Measurements from ENCODE around the gene COX20. TPM values are rescaled to one million over a fixed set of nuclear protein-coding genes. Genes with fewer than 3 reads are reported as not detected.

Gene COX20
- total and polyA plus RNA-seq, 2 donors (not counting 3 experiments of a cell fraction or from before 2014, with no cell fraction given), result 17.1 to 30.2 TPM

DNA sequence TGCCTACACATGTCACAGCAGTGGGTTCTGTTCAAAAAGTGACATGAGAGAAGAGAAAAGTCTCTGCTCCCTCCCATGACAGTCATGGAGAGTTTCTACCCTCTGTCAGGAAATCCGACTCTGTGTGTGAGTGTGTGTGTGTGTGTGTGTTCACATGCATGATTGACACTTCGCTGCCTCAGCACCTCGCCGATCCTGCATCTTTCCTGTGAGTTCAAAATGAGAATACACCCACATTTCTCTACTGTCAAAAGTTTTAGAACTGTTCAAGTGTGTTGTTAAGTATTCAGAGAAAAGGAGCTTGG is 46.2 kb upstream of the COX20 start:
- H3K4me2 ChIP-seq (ENCODE audit: insufficient read depth, low read length), result no peak overlapping the region
- H3K36me3 ChIP-seq (ENCODE audit: control insufficient read depth in 2 of 2, extremely low read depth in 1 of 2, insufficient read depth in 2 of 2, low read length in 2 of 2), result no peaks in the 10 kb centered on the region
- H3K27ac ChIP-seq (ENCODE audit: insufficient read depth, low read depth, low read length), result no peak overlapping the region
- no peak for DNase-seq (ENCODE audit: low read depth, low spot score)
- BruUV-seq (replicated peaks), result no TSS peak
- H3K9me3 ChIP-seq (replicated peaks; ENCODE audit: control insufficient read depth, insufficient read depth, low read length), result no peaks in the 10 kb centered on the region
- CTCF ChIA-PET, result interaction anchor here (0.5 to 2.5 kb wide), 4 partner anchors 13 to 186 kb away, joined by 3 to 13 read pairs (median 4); no protein-coding TSS in a partner anchor
- POLR2A ChIA-PET, result no interaction called here
- no peaks in the 10 kb centered on the region for H3K9me1 ChIP-seq (replicated peaks; ENCODE audit: control insufficient read depth, extremely low read depth, insufficient read depth, low read length)
- no peaks in the 10 kb centered on the region for H3K4me1 ChIP-seq (ENCODE audit: control insufficient read depth, extremely low read depth, insufficient read depth, low read length)
- H3K4me3 ChIP-seq (replicated peaks in 1 of 3; ENCODE audit: insufficient read depth in 1 of 3, low read depth in 1 of 3, low read length in 3 of 3), result no peak overlapping the region
- intact Hi-C loops (cut with micrococcal nuclease), result no loop called here
- dilution Hi-C loops (cut with MboI; ENCODE audit: extremely low pct_ligation_motif_present, low sequenced_read_pairs), result no loop called here
- peaks cover 0 to 2% of the 10 kb centered on the region in 2 experiments for H3K27me3 ChIP-seq (ENCODE audit: control insufficient read depth in 2 of 2, insufficient read depth in 2 of 2, low read length in 2 of 2)
- no peak overlapping the region for H3K9ac ChIP-seq (replicated peaks; ENCODE audit: extremely low read depth, insufficient read depth, low read length)
- FAIRE-seq, result no peak
- no peaks in the 10 kb centered on the region for H3K79me2 ChIP-seq (ENCODE audit: control insufficient read depth, insufficient read depth, low read length)
- no peak for TF ChIP-seq FOS (IDR thresholded peaks at IDR 0.05; ENCODE audit: borderline replicate concordance, insufficient read depth, low read length)
- no peak for TF ChIP-seq POLR2AphosphoS5 (IDR thresholded peaks at IDR 0.05; ENCODE audit: insufficient read depth, low read depth, low read length)
- TF ChIP-seq, protein P1, sequence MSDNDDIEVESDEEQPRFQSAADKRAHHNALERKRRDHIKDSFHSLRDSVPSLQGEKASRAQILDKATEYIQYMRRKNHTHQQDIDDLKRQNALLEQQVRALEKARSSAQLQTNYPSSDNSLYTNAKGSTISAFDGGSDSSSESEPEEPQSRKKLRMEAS (IDR thresholded peaks at IDR 0.05; ENCODE audit: insufficient read depth, insufficient read length), result no peak
- TF ChIP-seq POLR2A (IDR thresholded peaks at IDR 0.05; ENCODE audit: low read depth, low read length), result no peak
- H4K20me1 ChIP-seq (replicated peaks; ENCODE audit: control insufficient read depth, extremely low read depth, insufficient read depth, low read length), result no peaks in the 10 kb centered on the region
- H2AFZ ChIP-seq (ENCODE audit: low read depth, low read length), result no peak overlapping the region

DNA sequence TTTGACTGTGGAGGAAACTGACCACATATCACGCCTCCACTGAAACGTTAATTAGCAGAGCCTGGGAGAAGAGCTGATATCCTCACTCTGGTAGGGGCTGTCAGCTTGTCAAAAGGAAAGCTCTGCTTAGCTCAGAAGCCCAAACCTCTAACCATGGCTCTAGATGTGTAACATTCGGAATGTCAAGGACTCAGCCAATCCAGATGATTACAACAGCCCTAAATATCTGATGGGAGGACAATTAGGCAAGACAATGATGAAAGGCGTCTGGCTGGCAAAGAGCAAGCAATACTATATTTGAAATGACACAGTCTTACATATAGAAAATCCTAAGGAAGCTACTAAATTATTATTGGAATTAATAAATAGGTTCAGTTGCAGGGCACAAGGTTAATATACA is 45.7 kb upstream of the COX20 start:
- Histone ChIP-seq H4K20me1 (replicated peaks; ENCODE audit: control insufficient read depth, extremely low read depth, insufficient read depth, low read length) (no peaks in the 10 kb centered on the region), H3K4me1 (ENCODE audit: control insufficient read depth, extremely low read depth, insufficient read depth, low read length) (no peaks in the 10 kb centered on the region), H3K27ac (ENCODE audit: insufficient read depth, low read depth, low read length) (no peak overlapping the region), H3K27me3 (ENCODE audit: control insufficient read depth in 2 of 2, insufficient read depth in 2 of 2, low read length in 2 of 2) (peaks cover 0 to 2% of the 10 kb centered on the region in 2 experiments), H3K9me3 (replicated peaks; ENCODE audit: control insufficient read depth, insufficient read depth, low read length) (no peaks in the 10 kb centered on the region), H3K79me2 (ENCODE audit: control insufficient read depth, insufficient read depth, low read length) (no peaks in the 10 kb centered on the region), H3K9ac (replicated peaks; ENCODE audit: extremely low read depth, insufficient read depth, low read length) (no peak overlapping the region), H2AFZ (ENCODE audit: low read depth, low read length) (no peak overlapping the region), H3K9me1 (replicated peaks; ENCODE audit: control insufficient read depth, extremely low read depth, insufficient read depth, low read length) (no peaks in the 10 kb centered on the region), H3K4me2 (ENCODE audit: insufficient read depth, low read length) (no peak overlapping the region), H3K4me3 (replicated peaks in 1 of 3; ENCODE audit: insufficient read depth in 1 of 3, low read depth in 1 of 3, low read length in 3 of 3) (no peak overlapping the region), H3K36me3 (ENCODE audit: control insufficient read depth in 2 of 2, extremely low read depth in 1 of 2, insufficient read depth in 2 of 2, low read length in 2 of 2) (no peaks in the 10 kb centered on the region)
- FAIRE-seq, result no peak
- TF ChIP-seq, protein P2, sequence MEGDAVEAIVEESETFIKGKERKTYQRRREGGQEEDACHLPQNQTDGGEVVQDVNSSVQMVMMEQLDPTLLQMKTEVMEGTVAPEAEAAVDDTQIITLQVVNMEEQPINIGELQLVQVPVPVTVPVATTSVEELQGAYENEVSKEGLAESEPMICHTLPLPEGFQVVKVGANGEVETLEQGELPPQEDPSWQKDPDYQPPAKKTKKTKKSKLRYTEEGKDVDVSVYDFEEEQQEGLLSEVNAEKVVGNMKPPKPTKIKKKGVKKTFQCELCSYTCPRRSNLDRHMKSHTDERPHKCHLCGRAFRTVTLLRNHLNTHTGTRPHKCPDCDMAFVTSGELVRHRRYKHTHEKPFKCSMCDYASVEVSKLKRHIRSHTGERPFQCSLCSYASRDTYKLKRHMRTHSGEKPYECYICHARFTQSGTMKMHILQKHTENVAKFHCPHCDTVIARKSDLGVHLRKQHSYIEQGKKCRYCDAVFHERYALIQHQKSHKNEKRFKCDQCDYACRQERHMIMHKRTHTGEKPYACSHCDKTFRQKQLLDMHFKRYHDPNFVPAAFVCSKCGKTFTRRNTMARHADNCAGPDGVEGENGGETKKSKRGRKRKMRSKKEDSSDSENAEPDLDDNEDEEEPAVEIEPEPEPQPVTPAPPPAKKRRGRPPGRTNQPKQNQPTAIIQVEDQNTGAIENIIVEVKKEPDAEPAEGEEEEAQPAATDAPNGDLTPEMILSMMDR (IDR thresholded peaks at IDR 0.05; ENCODE audit: extremely low read depth in 1 of 2, insufficient read depth in 1 of 2, low read depth in 1 of 2, low read length in 2 of 2), result no peak
- no peak for TF ChIP-seq JUN (IDR thresholded peaks at IDR 0.05; ENCODE audit: borderline replicate concordance, insufficient read depth, insufficient read length, low read depth)
- no peak for TF ChIP-seq GATA2 (IDR thresholded peaks at IDR 0.05; ENCODE audit: insufficient read depth, insufficient read length, low read depth, low read length)
- dilution Hi-C loops (cut with MboI; ENCODE audit: extremely low pct_ligation_motif_present, low sequenced_read_pairs), result no loop called here
- DNase-seq (ENCODE audit: low read depth, low spot score), result no peak
- BruUV-seq (replicated peaks), result no TSS peak
- POLR2A ChIA-PET, result no interaction called here
- CTCF ChIA-PET, result interaction anchor here (0.5 to 2.5 kb wide), 4 partner anchors 12 to 186 kb away, joined by 3 to 13 read pairs (median 4); no protein-coding TSS in a partner anchor
- intact Hi-C loops (cut with micrococcal nuclease), result no loop called here
